HCT116 (cell line): Measurements from ENCODE around the gene GARIN5A. TPM values are rescaled to one million over a fixed set of nuclear protein-coding genes. Genes with fewer than 3 reads are reported as not detected.

Experiments used
- ATAC-seq: fragments of 200-7000 bp; cut with Tn5 transposase; 2 replicates; pipeline ENCODE4 v1.9.1; 2020; ENCODE audit warnings: mild to moderate bottlenecking, moderate library complexity
- BruUV-seq: library from RNA; stranded (reverse); fragments of 400-500 nt; replicated peaks from 2 replicates; lab custom pipeline; 2021; lab: Mats Ljungman, UMichigan
- CTCF ChIA-PET: fragments of 300-600 bp; sonication (Branson Sonifier 250); formaldehyde crosslinking; loops from one replicate; lab custom pipeline; 2021; ENCODE audit warnings: antibody characterized with exemption; lab: Charles Lee
- POLR2A ChIA-PET: fragments of 300-600, 350-600 bp; sonication (Branson Sonifier 250); formaldehyde crosslinking; loops from one replicate; lab custom pipeline; 2021; ENCODE audit warnings: antibody characterized with exemption; lab: Charles Lee
- RAD21 ChIA-PET, 2 experiments: fragments of 300-600 bp; sonication (Branson Sonifier 250); formaldehyde crosslinking; loops; one replicate each; lab custom pipeline; 2023; ENCODE audit warnings: low total read pairs in 2 of 2; ENCODE audit not compliant: uncharacterized antibody in 2 of 2, unreplicated experiment in 2 of 2, low non-redundant PET in 1 of 2; lab: Charles Lee
- DNase-seq: peaks from one replicate; pipeline ENCODE4 v3.0.0-alpha.2; 2010; ENCODE audit warnings: low read depth, low spot score
- H2AFZ ChIP-seq: fragments of 200-600 bp; shearing (Covaris generic), sonication (generic); 2 replicates; pipeline ENCODE4 v1.6.1; 2017; ENCODE audit warnings: low read depth, mixed run types, mixed read lengths, antibody characterized with exemption, low read length; ENCODE audit not compliant: poor library complexity, severe bottlenecking
- H3K27ac ChIP-seq: 2 replicates; pipeline ENCODE4 v1.5.1; 2012; ENCODE audit warnings: low read depth, low read length
- H3K27me3 ChIP-seq: fragments of 200-600 bp; sonication (generic); 2 replicates; pipeline ENCODE4 v1.6.1; 2016; ENCODE audit warnings: mixed run types, low read length, mixed read lengths; ENCODE audit not compliant: insufficient read depth
- H3K36me3 ChIP-seq, 2 experiments: fragments of 200-500 bp in 1 of 2; fragments of 200-600 bp in 1 of 2; sonication (Bioruptor generic) in 1 of 2; sonication (generic) in 1 of 2; 2 replicates each; pipeline versions ENCODE4 v1.5.1 to v1.6.1; 2014 to 2016; ENCODE audit warnings: low read length in 2 of 2, inconsistent platforms in 1 of 2, mixed read lengths in 1 of 2, mixed run types in 1 of 2; ENCODE audit not compliant: insufficient read depth in 2 of 2, control insufficient read depth in 1 of 2
- H3K4me1 ChIP-seq, 2 experiments: fragments of 200-600 bp in 1 of 2; sonication (generic) in 1 of 2; 2 replicates each; pipeline versions ENCODE4 v1.5.1 to v1.6.1; 2012 to 2017; ENCODE audit warnings: low read length in 2 of 2, inconsistent platforms in 1 of 2, mild to moderate bottlenecking in 1 of 2, mixed read lengths in 1 of 2, mixed run types in 1 of 2, moderate library complexity in 1 of 2; ENCODE audit not compliant: insufficient read depth in 2 of 2, control insufficient read depth in 1 of 2
- H3K4me2 ChIP-seq: fragments of 200-600 bp; sonication (generic); 2 replicates; pipeline ENCODE4 v1.6.1; 2017; ENCODE audit warnings: mixed run types, low read length, mixed read lengths
- H3K4me3 ChIP-seq, 2 experiments: fragments of 200-600 bp in 1 of 2; sonication (generic) in 1 of 2; replicated peaks in 1 of 2; 2 replicates each; pipeline ENCODE4 v1.5.1; 2011 to 2016; ENCODE audit warnings: low read length in 2 of 2, control low read depth in 1 of 2, low read depth in 1 of 2, mild to moderate bottlenecking in 1 of 2, mixed read lengths in 1 of 2, mixed run types in 1 of 2
- H3K79me2 ChIP-seq: fragments of 200-600 bp; sonication (generic); 2 replicates; pipeline ENCODE4 v1.6.1; 2017; ENCODE audit warnings: mild to moderate bottlenecking, mixed run types, low read length, moderate library complexity, mixed read lengths; ENCODE audit not compliant: insufficient read depth
- H3K9ac ChIP-seq: fragments of 200-600 bp; sonication (generic); 2 replicates; pipeline ENCODE4 v1.6.1; 2016; ENCODE audit warnings: low read length, mixed read lengths
- H3K9me2 ChIP-seq: fragments of 200-600 bp; sonication (generic), shearing (Covaris generic); 2 replicates; pipeline ENCODE4 v1.6.1; 2017; ENCODE audit warnings: mixed run types, mild to moderate bottlenecking, moderate library complexity; ENCODE audit not compliant: insufficient read depth
- H3K9me3 ChIP-seq, 2 experiments: fragments of 200-500 bp in 1 of 2; fragments of 200-600 bp in 1 of 2; sonication (Bioruptor generic) in 1 of 2; sonication (generic) in 1 of 2; 2 replicates each; pipeline ENCODE4 v1.6.1; 2014 to 2017; ENCODE audit warnings: low read length in 2 of 2, mixed read lengths in 2 of 2, inconsistent platforms in 1 of 2, low read depth in 1 of 2, mild to moderate bottlenecking in 1 of 2, mixed run types in 1 of 2, moderate library complexity in 1 of 2; ENCODE audit not compliant: control insufficient read depth in 1 of 2, insufficient read depth in 1 of 2
- H4K20me1 ChIP-seq: fragments of 200-600 bp; sonication (generic), shearing (Covaris generic); 2 replicates; pipeline ENCODE4 v1.6.1; 2017; ENCODE audit warnings: mixed run types, mild to moderate bottlenecking, moderate library complexity; ENCODE audit not compliant: insufficient read depth
- CBX3 ChIP-seq: IDR thresholded peaks from 2 replicates; pipeline ENCODE4 v1.6.1; 2012; ENCODE audit warnings: low read depth
- CEBPB ChIP-seq: IDR thresholded peaks from 2 replicates; pipeline ENCODE4 v1.6.1; 2012; ENCODE audit warnings: low read depth
- EGR1 ChIP-seq: IDR thresholded peaks from 2 replicates; pipeline ENCODE4 v1.6.1; 2012; ENCODE audit warnings: low read depth
- ELF1 ChIP-seq: IDR thresholded peaks from 2 replicates; pipeline ENCODE4 v1.6.1; 2012; ENCODE audit warnings: low read depth, borderline replicate concordance
- JUND ChIP-seq: IDR thresholded peaks from 2 replicates; pipeline ENCODE4 v1.6.1; 2012
- POLR2A ChIP-seq: IDR thresholded peaks from 2 replicates; pipeline ENCODE4 v1.7.0; 2011; ENCODE audit warnings: borderline replicate concordance; ENCODE audit not compliant: insufficient read depth, insufficient read length; ENCODE audit errors: extremely low read depth
- SIN3A ChIP-seq: IDR thresholded peaks from 2 replicates; pipeline ENCODE4 v1.6.1; 2012; ENCODE audit warnings: low read depth
- YY1 ChIP-seq: IDR thresholded peaks from 2 replicates; pipeline ENCODE4 v1.6.1; 2011; ENCODE audit warnings: low read length, low read depth, moderate library complexity, mild to moderate bottlenecking; ENCODE audit not compliant: insufficient replicate concordance; ENCODE audit errors: extremely low read depth
- intact Hi-C: fragments of 100-400 bp; cut with micrococcal nuclease; formaldehyde crosslinking; loops from 2 replicates; pipeline ENCODE4 v1.10.0; 2022
- total RNA-seq: library from RNA; stranded (reverse); gene quantifications from one replicate; pipeline ENCODE4 v1.2.1, GENCODE V29; 2021; ENCODE audit not compliant: unreplicated experiment
- TF ChIP-seq, protein P1 (sequence below): IDR thresholded peaks from 2 replicates; pipeline ENCODE4 v1.6.1; 2012
- TF ChIP-seq, protein P2 (sequence below): IDR thresholded peaks from 2 replicates; pipeline ENCODE4 v1.6.1; 2012
- TF ChIP-seq, protein P3 (sequence below): IDR thresholded peaks from 2 replicates; pipeline ENCODE4 v1.6.1; 2011; ENCODE audit warnings: mild to moderate bottlenecking, low read length, moderate library complexity; ENCODE audit not compliant: insufficient replicate concordance; ENCODE audit errors: extremely low read depth
- TF ChIP-seq, protein P4 (sequence below): IDR thresholded peaks from 2 replicates; pipeline ENCODE4 v1.6.1; 2012; ENCODE audit warnings: low read depth

GARIN5A gene
- total RNA-seq, 1 experiment from 2014 or later, result 12.2 TPM

DNA sequence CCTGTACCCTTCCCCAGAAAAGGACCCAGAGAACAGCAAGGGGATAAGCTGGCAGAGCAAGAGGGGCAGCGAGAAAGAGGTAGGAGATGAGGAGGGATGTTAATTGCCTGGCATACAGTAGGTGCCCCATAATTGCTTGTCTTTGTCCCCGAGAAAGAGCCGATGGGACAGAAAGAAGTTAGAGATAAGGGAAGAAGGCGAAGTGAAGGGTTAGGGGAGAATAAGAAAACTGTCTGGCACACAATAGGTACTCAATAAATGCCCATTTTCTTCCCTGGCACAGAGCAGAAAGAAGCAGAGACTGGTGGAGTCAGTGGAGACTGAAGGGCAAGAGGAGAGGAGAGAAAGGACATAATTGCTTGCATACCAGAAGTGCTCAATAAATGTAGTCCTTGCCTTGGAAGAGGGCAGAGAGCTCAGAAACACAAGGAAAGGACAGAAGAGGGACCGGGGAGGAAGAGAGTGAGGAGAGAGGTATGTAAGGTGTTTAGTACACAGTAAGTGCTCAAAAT lies 18.4 kb upstream of the GARIN5A start:
- BruUV-seq, result no TSS peak
- Histone ChIP-seq H3K9me2 (no peaks in the 10 kb centered on the region), H3K4me1 (peaks cover 12 to 29% of the 10 kb centered on the region in 2 experiments), H2AFZ (no peak overlapping the region), H3K79me2 (no peaks in the 10 kb centered on the region), H3K27me3 (no peaks in the 10 kb centered on the region), H3K4me2 (no peak overlapping the region), H3K9me3 (no peaks in the 10 kb centered on the region), H3K4me3 (no peak overlapping the region), H4K20me1 (no peaks in the 10 kb centered on the region), H3K36me3 (no peaks in the 10 kb centered on the region), H3K9ac (no peak overlapping the region), H3K27ac (no peak overlapping the region)
- ATAC-seq (no peak), DNase-seq (no peak)
- POLR2A ChIA-PET, result no interaction called here
- no peak for TF ChIP-seq SIN3A
- CTCF ChIA-PET, result no interaction called here
- intact Hi-C loops, result no loop called here
- RAD21 ChIA-PET, result no interaction called here

DNA sequence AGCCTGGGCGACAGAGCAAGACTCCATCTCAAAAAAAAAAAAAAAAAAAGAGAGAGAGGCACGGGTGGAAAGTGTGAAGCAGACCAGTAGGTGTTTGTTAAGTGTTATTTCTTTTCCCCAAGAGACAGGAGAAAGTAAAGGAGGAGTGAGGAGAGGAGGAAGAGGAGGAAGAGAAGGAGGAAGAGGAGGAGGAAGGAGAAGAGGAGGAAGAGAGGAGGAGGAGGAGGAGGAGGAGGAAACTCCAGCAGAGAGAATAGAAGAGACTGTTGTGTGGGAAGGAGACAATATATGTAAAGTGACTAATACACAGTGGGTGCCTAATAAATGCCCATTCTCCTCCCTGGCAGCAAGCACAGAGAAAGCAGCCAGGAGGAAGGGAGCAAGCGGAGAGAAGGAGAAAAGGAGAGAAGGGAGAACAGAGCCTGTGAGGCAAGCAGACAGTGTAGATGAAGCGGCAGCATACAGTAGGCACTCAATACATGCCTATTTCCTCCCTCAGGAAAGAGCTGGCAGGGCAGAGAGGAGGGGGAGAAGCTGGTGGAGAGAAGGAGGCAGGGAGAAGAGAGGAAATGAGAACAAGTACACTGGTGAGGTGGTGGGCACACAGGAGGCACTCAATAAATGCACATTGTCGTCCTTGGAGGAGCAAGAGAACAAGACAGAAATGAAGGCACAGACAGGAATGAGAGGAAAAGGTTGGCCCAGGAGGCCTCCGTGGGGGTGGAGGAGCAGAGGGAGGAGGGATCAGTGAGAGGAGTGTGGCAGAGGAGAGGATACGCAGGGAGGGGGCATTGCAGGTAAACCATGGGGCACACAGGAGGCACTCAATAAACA lies 17.8 kb upstream of the GARIN5A start:
- Histone ChIP-seq H4K20me1 (no peaks in the 10 kb centered on the region), H3K9me2 (no peaks in the 10 kb centered on the region), H2AFZ (no peak overlapping the region), H3K36me3 (no peaks in the 10 kb centered on the region), H3K4me1 (peaks cover 12 to 29% of the 10 kb centered on the region in 2 experiments), H3K27ac (no peak overlapping the region), H3K27me3 (no peaks in the 10 kb centered on the region), H3K9ac (no peak overlapping the region), H3K79me2 (no peaks in the 10 kb centered on the region), H3K4me2 (no peak overlapping the region), H3K4me3 (no peak overlapping the region), H3K9me3 (no peaks in the 10 kb centered on the region)
- TF ChIP-seq YY1, result no peak
- TF ChIP-seq, protein P1, sequence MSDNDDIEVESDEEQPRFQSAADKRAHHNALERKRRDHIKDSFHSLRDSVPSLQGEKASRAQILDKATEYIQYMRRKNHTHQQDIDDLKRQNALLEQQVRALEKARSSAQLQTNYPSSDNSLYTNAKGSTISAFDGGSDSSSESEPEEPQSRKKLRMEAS, result no peak
- no peak for TF ChIP-seq POLR2A
- TF ChIP-seq, protein P2, sequence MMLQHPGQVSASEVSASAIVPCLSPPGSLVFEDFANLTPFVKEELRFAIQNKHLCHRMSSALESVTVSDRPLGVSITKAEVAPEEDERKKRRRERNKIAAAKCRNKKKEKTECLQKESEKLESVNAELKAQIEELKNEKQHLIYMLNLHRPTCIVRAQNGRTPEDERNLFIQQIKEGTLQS, result no peak
- no peak for TF ChIP-seq ELF1
- TF ChIP-seq CBX3, result no peak
- TF ChIP-seq, protein P3, sequence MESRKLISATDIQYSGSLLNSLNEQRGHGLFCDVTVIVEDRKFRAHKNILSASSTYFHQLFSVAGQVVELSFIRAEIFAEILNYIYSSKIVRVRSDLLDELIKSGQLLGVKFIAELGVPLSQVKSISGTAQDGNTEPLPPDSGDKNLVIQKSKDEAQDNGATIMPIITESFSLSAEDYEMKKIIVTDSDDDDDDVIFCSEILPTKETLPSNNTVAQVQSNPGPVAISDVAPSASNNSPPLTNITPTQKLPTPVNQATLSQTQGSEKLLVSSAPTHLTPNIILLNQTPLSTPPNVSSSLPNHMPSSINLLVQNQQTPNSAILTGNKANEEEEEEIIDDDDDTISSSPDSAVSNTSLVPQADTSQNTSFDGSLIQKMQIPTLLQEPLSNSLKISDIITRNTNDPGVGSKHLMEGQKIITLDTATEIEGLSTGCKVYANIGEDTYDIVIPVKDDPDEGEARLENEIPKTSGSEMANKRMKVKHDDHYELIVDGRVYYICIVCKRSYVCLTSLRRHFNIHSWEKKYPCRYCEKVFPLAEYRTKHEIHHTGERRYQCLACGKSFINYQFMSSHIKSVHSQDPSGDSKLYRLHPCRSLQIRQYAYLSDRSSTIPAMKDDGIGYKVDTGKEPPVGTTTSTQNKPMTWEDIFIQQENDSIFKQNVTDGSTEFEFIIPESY, result no peak
- TF ChIP-seq JUND, result no peak
- TF ChIP-seq, protein P4, sequence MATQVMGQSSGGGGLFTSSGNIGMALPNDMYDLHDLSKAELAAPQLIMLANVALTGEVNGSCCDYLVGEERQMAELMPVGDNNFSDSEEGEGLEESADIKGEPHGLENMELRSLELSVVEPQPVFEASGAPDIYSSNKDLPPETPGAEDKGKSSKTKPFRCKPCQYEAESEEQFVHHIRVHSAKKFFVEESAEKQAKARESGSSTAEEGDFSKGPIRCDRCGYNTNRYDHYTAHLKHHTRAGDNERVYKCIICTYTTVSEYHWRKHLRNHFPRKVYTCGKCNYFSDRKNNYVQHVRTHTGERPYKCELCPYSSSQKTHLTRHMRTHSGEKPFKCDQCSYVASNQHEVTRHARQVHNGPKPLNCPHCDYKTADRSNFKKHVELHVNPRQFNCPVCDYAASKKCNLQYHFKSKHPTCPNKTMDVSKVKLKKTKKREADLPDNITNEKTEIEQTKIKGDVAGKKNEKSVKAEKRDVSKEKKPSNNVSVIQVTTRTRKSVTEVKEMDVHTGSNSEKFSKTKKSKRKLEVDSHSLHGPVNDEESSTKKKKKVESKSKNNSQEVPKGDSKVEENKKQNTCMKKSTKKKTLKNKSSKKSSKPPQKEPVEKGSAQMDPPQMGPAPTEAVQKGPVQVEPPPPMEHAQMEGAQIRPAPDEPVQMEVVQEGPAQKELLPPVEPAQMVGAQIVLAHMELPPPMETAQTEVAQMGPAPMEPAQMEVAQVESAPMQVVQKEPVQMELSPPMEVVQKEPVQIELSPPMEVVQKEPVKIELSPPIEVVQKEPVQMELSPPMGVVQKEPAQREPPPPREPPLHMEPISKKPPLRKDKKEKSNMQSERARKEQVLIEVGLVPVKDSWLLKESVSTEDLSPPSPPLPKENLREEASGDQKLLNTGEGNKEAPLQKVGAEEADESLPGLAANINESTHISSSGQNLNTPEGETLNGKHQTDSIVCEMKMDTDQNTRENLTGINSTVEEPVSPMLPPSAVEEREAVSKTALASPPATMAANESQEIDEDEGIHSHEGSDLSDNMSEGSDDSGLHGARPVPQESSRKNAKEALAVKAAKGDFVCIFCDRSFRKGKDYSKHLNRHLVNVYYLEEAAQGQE, result no peak
- TF ChIP-seq EGR1, result no peak
- TF ChIP-seq SIN3A, result no peak
- no peak for TF ChIP-seq CEBPB
- RAD21 ChIA-PET, result no interaction called here
- BruUV-seq, result no TSS peak
- ATAC-seq (no peak), DNase-seq (no peak)
- CTCF ChIA-PET, result no interaction called here
- intact Hi-C loops, result no loop called here
- POLR2A ChIA-PET, result no interaction called here
